HG02678 (cell line): ENCODE data around the gene AKAP6.
"Not testable (repeated sequence)": the region's sequence is repeated elsewhere in the genome, so short reads cannot be mapped to it uniquely, and the experiment has no call there.

ENCODE experiments used
- ATAC-seq: cut with Tn5 transposase; IDR thresholded peaks from one replicate; pipeline ENCODE4 v1.9.1; 2021; ENCODE audit warnings: mild to moderate bottlenecking, moderate library complexity; ENCODE audit not compliant: unreplicated experiment

AKAP6 gene

DNA sequence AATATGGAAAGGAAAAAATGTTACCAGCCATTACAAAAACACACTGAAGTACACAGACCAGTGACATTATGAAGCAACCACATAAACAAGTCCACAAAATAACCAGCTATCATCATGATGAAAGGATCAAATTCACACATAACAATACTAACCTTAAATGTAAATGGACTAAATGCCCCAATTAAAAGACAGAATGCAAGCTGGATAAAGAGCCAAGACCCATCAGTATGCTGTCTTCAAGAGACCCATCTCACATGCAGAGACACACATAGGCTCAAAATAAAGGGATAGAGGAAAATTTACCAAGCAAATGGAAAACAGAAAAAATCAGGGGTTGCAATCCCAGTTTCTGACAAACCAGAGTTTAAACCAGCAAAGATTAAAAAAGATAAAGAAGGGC lies 463.9 kb downstream of the AKAP6 start:
- ATAC-seq, result not testable (repeated sequence)

DNA sequence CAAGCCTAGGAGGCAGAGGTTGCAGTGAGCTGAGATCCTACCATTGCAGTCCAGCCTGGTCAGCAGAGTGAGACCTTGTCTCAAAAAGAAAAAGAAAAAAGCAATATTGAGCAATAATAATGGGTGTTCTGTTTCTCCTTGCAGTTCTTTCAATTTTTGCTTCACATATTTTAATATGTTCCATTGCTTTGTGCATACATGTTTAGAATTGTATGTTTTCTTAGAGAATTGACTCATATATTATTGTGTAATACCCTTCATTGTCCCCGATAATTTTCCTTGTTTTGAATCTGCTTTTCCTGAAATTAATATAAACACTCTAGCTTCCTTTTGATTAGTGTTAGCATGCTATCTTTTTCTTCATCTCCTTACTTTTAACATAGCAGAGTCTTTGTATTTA lies 471.2 kb downstream of the AKAP6 start:
- ATAC-seq, result no peak

DNA sequence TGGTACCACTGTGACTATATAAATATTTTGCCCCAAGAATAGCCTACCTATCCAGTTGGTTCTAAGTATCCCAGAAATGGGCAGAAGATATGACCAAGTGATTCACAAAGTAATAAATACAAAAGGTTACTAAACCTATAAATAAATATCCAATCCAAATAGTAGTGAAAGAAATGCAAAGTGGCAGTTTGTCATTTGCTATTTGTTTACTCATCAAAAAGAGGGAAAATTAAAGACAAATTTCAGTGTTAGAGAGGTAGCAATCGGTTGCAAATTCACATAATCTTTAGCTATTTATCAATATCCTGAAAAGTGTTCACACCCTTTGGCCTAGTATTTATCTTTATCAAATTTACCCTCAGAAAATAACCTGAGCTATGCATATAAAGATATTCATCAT lies 473.2 kb downstream of the AKAP6 start:
- no peak for ATAC-seq

DNA sequence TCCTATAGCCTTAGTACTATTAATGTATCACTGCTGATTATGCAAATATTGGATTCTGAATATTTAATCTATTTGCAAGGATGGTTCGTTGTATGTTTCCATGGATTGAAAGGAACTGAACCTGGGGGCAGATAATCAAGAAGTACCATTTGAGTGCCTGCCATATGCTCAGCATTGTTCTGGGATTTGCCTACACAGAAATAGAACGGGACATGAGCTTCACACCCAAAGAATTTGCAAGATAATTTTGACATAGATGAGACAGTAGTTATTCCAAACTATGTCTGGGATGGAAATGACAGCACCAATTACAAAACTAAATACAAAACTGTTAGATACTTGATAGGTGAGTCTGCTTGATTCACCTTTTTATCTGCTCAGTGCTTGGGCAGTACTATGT lies 476.9 kb downstream of the AKAP6 start:
- no peak for ATAC-seq

DNA sequence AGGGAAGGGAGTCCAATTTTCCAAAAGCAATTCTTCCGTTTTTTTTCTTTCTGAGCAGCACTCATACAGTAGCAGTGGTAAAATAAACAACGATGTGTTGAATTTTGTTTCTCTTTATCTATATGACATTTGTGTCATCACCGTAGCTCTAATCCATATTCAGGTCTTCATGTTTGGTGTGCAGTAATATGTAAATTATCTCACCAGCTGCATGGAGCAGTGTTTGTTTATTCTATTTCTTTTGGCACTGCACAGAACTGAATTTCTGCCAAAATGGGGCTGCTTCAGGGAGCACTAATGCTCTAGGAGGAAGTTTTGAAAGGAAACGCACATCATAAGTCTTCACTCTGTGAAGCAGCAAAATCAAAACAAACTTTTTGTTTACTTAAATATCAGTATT lies 479.5 kb downstream of the AKAP6 start:
- ATAC-seq, result no peak

DNA sequence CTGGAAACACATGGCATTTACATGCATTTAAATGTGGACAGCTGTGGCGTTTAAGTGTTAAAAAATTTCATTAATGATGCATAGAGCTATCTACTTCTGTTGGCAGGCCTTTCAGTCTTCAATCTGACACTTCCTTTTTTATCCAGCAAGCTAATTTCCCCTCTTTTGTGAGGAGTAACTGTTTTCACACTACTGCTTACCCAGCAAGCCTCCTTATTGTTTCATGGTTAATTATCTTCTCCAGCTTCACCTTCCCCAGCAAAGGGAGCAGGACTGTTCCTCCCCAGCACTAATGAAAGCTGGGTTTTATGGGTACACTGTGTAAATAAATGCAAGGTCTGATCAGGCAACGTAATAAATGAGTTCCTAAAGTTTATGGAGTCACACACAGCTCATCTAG lies 480.2 kb downstream of the AKAP6 start:
- ATAC-seq, result no peak

DNA sequence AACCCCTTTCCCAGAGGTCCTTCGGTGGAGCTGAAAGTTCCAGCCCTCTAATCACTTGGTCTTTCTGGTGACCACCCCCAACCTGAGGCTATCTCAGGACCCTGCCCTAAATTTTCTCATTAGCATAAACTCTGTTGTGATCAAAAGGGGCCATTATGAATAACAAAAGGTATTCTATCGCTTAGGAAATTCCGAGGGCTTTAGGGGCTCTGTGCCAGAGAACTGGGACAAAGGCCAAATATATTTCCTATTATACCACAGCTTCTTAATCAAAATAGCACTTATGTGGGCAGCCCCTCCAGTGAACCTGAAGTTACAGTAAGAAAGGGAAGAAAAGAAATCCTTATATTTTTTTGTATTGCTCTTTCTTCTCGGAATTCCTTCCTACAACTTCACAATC lies 484.3 kb downstream of the AKAP6 start:
- no peak for ATAC-seq

DNA sequence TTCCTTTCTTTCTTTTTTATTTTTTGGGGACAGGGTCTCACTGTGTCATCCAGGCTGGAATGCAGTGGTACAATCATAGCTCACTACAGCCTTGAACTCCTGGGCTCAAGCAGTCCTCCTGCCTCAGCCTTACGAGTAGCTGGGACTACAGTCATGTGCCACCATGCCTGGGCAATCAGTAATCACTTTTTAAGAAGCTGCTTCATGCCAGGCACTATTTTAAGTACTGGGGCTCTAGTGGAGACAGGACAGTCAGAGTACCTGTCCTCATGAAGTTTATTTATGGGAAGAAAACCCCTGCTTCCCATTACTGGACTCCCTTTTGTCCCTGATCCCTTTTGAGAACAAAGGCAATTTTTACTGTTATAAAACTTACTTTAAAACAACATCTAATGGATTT lies 485.6 kb downstream of the AKAP6 start:
- no peak for ATAC-seq

DNA sequence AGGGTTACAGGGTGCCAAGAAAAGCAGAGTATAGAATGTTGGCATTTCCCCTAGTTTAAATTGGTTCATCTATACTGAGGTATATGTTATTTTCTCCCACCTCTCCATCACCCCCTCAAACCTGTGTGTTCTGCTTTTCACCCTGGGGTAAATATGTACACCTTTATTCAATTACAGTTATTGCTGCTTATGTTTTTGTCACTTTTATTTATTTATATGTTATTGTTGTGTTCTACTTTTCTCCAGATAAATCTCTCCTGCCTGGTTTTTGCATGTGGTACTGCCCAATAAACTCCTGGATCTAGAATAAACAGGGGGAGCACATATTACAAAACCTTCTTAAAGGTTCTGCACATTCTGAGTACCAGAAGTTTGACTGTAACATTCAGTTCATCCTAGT lies 487.5 kb downstream of the AKAP6 start:
- no peak for ATAC-seq

DNA sequence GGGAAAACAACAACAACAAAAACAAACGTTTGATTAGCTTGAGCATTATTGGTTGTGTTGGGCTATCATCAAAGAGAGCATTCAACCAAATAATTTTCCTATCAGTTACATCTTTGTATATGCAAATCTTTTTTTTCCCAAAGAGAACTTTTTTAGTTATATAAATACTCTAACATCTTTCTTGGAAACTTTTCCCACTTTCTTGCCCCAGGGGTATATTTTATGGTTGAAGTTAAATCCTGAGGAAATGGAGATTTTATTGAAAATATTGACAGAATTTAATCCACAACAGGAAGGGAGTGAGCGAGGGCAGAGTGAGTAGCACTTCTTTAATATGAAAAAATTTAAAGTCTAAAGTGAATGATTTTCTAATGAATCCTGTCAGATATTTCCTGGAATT lies 488.7 kb downstream of the AKAP6 start:
- no peak for ATAC-seq

DNA sequence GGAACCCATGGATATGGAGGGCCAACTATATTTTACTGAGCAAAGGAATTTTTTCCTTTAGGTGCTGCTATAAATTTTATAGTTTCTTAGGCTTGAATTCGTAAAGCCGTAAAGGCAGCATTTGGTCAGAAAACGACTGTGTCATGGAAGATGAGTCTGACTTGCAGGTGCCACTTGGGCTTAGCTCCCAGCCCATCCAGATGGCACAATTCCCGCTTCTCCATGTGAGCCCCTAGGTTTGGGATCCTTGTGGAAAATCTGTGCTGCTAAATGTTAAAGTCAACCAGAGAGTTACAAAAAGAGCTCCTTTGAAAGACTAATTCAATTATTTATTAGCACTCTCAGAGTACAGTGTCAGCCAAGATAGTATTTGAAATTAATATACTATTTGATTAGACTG lies 489.5 kb downstream of the AKAP6 start:
- ATAC-seq, result no peak

DNA sequence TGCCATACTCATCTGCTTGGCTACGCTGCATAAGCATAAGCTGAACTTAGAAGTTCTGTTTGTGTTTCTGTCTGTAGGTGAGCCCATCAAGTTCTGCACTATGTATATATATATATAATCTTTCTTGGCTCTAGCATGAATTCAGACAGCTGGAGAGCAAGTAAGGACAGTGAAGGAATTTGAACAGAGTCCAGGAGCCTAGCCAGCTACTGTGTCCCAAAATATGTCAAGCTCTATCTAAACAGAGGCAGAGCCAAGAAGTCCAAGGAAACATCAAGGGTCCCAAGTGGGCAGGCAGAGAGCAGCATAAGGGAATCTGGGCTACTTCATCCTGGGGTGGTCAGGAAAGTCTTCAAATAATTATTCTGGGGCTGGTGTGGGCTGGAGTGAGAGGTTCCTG lies 491.1 kb downstream of the AKAP6 start:
- ATAC-seq, result no peak

DNA sequence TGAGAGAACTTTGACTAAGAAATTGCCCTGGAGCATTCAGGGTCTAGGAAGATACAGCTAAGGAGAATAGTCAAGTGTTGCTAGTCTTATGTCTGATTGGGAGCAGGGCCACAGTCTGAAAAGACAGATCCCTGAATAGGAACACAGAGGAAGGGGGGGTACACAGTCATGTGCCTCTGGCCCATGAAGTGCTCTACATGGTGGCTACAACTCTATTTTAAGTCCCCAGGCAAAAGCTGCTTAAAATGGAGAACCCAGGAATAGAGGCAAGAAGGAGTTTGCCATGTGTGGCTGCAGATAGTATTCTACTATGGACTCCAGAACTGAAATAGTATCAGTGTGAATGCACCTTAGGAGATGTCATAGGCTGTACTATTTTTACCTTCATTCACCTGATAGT lies 491.6 kb downstream of the AKAP6 start:
- ATAC-seq, result no peak

DNA sequence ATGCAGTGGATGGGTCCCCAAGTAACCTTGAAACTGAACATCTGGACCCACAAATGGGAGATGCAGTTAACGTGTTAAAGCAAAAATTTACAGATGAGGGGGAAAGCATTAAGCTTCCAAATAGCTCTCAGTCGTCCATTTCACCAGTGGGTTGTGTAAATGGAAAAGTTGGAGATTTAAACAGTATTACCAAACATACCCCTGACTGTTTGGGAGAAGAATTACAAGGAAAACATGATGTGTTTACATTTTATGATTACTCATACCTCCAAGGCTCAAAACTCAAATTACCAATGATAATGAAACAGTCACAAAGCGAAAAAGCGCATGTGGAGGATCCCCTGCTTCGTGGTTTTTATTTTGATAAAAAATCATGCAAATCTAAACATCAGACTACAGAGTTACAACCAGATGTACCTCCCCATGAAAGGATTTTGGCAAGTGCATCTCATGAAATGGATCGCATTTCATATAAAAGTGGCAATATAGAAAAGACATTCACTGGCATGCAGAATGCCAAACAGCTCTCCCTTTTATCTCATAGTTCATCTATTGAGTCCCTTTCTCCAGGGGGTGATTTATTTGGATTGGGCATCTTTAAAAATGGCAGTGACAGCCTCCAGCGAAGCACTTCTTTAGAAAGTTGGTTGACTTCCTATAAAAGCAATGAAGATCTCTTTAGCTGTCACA lies 493.0 kb downstream of the AKAP6 start:
- no peak for ATAC-seq

DNA sequence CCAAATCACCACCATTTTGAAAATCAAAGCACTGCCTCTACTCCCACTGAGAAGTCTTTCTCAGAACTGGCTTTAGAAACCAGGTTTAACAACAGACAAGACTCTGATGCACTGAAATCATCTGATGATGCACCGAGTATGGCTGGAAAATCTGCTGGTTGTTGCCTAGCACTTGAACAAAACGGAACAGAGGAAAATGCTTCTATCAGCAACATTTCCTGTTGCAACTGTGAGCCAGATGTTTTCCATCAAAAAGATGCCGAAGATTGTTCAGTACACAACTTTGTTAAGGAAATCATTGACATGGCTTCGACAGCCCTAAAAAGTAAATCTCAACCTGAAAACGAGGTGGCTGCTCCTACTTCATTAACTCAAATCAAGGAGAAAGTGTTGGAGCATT lies 494.6 kb downstream of the AKAP6 start:
- ATAC-seq, result no peak

DNA sequence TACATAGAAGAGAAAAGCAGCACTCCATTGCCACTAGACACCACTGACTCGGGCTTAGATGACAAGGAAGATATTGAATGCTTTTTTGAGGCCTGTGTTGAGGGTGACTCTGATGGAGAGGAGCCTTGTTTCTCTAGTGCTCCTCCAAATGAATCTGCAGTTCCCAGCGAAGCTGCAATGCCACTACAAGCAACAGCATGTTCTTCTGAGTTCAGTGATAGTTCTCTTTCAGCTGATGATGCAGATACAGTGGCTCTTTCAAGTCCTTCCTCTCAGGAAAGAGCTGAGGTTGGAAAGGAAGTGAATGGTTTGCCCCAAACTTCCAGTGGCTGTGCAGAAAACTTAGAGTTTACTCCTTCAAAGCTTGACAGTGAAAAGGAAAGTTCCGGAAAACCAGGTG lies 495.1 kb downstream of the AKAP6 start:
- no peak for ATAC-seq

DNA sequence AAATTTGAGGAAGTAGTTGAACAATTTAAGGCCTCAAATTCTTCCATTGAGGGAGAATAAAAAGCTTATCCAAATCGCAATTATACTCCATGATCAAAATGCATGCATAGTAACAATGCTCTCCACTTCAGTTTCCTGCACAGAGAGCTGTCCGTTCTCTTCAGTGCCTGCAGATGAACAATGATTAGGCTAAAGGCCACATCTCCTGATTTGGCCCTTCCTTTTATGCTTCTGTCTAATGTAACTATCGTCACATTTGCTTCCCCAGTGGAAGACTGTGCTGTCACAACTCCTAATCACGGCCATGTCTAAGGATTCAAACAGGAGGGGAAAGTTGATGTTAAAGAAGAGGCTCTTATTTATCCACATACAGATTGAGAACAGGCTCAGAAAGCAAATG lies 496.0 kb downstream of the AKAP6 start:
- ATAC-seq, result no peak

DNA sequence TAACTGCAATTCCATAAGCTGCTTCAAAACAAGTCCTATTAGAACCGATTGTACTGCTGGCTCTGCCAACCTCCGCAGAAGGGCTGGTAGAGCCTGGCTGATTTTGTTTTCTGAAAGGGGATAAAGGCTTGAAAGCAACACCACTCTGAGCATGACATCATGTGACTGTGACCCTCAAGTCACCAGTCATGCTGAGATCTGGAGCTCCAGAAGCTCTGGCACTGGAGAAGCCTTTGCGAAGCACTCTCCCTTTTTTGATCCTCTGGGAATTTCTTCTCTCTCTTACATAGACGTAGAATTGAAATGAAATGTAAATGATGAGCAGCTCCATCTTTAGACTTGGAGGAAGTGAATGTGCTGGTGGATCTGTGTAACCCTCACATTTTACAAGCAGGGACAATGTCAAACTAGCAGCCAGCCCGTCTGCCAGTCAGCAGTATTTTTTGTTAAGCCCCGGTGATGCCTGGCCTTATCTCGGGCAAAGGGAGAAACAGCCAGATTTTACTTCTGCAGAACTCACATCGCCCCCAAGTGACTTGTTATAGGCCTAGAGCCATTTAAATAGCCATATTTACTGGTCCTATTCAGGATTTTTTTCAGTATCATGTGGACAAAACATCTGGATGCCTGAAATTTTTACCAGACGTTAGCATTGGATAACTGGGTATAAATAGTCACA lies 497.4 kb downstream of the AKAP6 start:
- no peak for ATAC-seq

DNA sequence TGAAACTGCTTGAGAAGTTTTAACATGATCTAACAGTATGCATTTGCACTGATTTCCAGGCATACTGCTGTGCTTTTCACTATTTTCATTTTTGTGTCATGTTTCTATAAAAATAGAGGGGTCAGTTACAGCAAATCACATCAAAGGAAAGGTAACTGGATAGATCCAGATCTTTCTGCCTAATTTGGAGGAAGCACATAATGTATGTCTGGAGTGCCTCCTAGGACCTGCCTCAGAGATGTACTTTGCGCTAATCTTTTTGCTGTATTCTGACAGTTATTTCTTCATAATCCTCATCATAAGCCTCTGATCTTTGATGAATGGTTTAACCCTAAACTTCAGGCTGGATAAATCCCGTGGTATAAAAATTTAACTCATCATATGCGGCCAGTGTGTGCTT lies 498.4 kb downstream of the AKAP6 start:
- ATAC-seq, result no peak

DNA sequence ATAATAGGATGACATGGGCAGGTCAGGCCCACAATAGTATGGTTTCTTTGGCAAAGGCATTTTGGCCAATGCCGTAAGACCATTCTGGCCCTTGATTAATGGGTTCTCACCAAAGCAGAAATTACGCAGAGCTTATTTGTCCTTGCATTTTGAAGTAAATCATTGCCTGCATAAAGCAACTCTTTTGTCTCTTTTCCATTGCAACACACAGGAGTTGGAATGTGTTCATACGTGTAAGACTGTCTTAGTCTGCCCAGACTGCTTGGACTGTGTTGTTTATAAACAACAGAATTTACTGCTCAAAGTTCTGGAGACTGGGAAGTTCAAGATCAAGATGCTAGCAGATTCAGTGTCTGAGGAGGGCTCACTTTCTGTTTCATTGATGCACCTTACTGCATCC lies 506.8 kb downstream of the AKAP6 start:
- no peak for ATAC-seq

DNA sequence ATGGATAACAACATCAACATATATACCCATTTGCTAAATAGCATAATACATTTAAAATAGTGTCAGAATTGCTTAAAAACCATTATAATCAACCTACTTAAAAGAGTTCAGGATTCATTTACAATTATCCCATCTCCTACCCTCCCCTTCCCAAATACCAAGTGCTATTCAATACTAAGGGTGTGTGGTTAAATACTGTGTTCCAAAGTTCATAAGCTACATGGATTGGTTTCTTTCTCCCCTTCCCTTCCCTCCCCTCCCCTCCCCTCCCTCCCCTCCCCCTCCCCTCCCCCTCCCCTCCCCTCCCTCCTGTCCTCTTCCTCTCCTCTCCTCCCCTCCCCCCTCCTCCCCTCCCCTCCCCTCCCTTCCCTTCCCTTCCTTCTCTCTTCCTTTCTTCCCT lies 512.6 kb downstream of the AKAP6 start:
- ATAC-seq, result no peak

DNA sequence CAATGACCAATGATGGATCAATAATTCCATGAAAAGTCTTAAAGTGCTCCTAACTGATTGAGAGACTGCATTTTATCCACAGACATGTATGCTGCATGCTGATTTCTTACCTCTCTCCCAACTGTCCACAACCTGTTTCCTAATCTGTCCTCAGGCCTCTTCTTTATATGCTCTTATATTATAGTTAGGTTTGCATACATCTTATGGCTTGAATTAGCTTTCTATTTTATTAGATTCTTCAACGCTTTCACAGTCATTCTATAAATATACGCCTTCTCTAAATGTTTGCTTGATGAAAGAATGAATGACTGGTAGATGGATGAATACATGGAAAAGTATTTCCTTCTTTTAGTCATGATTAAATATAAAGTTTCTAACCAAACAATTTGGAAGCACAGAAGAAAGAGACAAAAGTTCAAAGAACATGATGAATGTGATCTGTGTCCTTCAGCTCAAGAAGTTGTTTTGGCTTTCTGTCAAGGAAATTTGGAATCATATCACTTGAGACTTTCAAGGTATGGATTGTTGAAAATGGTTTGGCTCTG lies 517.8 kb downstream of the AKAP6 start:
- ATAC-seq, result no peak

DNA sequence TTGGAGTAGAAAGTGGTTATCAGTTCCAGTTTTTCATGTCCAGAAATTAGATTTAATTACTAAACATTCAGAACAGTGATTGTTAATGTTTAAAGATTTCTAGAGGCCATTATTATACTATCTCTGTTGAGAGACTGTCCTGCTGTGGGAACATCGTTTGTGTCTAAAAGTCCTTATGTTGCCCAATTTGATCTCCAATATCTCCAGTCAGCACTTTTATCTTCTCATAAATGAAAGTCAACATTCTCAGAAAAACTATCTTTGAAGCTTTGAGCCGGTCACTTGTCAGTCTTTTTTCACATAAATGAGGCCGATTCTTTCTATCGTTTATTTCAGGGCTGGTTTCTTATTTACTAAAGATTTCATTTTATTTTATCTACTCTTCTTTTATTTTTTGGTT lies 518.8 kb downstream of the AKAP6 start:
- no peak for ATAC-seq
